22Rv1 (cell line): ENCODE results near the gene SRPK2.

Experiments used
- H3K27ac ChIP-seq: fragments of 450-650 bp; 2 replicates; pipeline ENCODE4 v1.5.1; 2017
- CTCF ChIP-seq: fragments of 450-650 bp; IDR thresholded peaks from 2 replicates; pipeline ENCODE4 v1.5.1; 2017; ENCODE audit warnings: mild to moderate bottlenecking
- ZFX ChIP-seq: fragments of 450-650 bp; IDR thresholded peaks from 2 replicates; pipeline ENCODE4 v1.6.1; 2017; ENCODE audit warnings: antibody characterized with exemption, borderline replicate concordance

Gene SRPK2

GRCh38 chr7:105130580-105130979 is 258.1 kb downstream of the SRPK2 start:
- no peak overlapping the region for H3K27ac ChIP-seq

GRCh38 chr7:105130048-105130447 is 258.7 kb downstream of the SRPK2 start:
- no peak overlapping the region for H3K27ac ChIP-seq
- no peak for TF ChIP-seq ZFX
- no peak for TF ChIP-seq CTCF

More at GRCh38 chr7:105130580-105130979, 258.1 kb downstream of the SRPK2 start:
- no peak for TF ChIP-seq ZFX

GRCh38 chr7:105127179-105127578 is 261.5 kb downstream of the SRPK2 start:
- no peak for TF ChIP-seq ZFX
- TF ChIP-seq CTCF, result no peak
- H3K27ac ChIP-seq, result no peak overlapping the region

- TF ChIP-seq CTCF, result no peak
- no peak for TF ChIP-seq ZFX
- H3K27ac ChIP-seq, result no peak overlapping the region
Measured at GRCh38 chr7:105126436-105126975, 262.2 kb downstream of the SRPK2 start.

- no peak for TF ChIP-seq ZFX
- H3K27ac ChIP-seq, result no peak overlapping the region
Measured at GRCh38 chr7:105125745-105126144, 263.0 kb downstream of the SRPK2 start.

- no peak for TF ChIP-seq ZFX
- TF ChIP-seq CTCF, result no peak
- no peak overlapping the region for H3K27ac ChIP-seq
Measured at GRCh38 chr7:105122619-105123018, 266.1 kb downstream of the SRPK2 start.

- no peak for TF ChIP-seq CTCF
- TF ChIP-seq ZFX, result no peak
- no peak overlapping the region for H3K27ac ChIP-seq
Measured at GRCh38 chr7:105118612-105119600, 269.8 kb downstream of the SRPK2 start.
